Ramos (cell line): ENCODE data around the gene INSL4.

Experiments
- in situ Hi-C: fragments of 300-500 bp; cut with MboI; formaldehyde crosslinking; loops from one replicate; pipeline ENCODE4 v1.14.3; 2022; ENCODE audit warnings: low sequenced_read_pairs; ENCODE audit not compliant: unreplicated experiment

INSL4 gene

GRCh38 chr9:5231212-5231611, at the start of gene INSL4:
INSL4 (plus strand) TSS chr9:5231419; CDS start chr9:5231524, 105 bp downstream.
- in situ Hi-C loops = no loop called here

- in situ Hi-C loops = loop anchor here (5.0 to 10.0 kb wide), 3 partner anchors 243 to 430 kb away; no protein-coding TSS in a partner anchor
Observed at GRCh38 chr9:5184776-5185175, 46.4 kb upstream of the INSL4 start.

GRCh38 chr9:5185220-5185840, 45.9 kb upstream of the INSL4 start, which contains the start of gene INSL6:
INSL6 (minus strand) TSS chr9:5185639; CDS start chr9:5185602, 37 bp downstream.
- in situ Hi-C loops = loop anchor here (5.0 to 10.0 kb wide), 3 partner anchors 242 to 431 kb away; no protein-coding TSS in a partner anchor

GRCh38 chr9:5186416-5187169, 44.6 kb upstream of the INSL4 start:
- in situ Hi-C loops = loop anchor here (5.0 to 10.0 kb wide), 3 partner anchors 241 to 432 kb away; no protein-coding TSS in a partner anchor

GRCh38 chr9:5188060-5188984, 42.9 kb upstream of the INSL4 start:
- in situ Hi-C loops = loop anchor here (5.0 to 10.0 kb wide), 3 partner anchors 239 to 434 kb away; no protein-coding TSS in a partner anchor

- in situ Hi-C loops = no loop called here
Observed at GRCh38 chr9:5191985-5192384, 39.2 kb upstream of the INSL4 start.

GRCh38 chr9:5193345-5193744, 37.9 kb upstream of the INSL4 start:
- in situ Hi-C loops = no loop called here

GRCh38 chr9:5195463-5195862, 35.8 kb upstream of the INSL4 start:
- in situ Hi-C loops = no loop called here

- in situ Hi-C loops = no loop called here
Observed at GRCh38 chr9:5205071-5205470, 26.1 kb upstream of the INSL4 start.

- in situ Hi-C loops = no loop called here
Observed at GRCh38 chr9:5230554-5230953, 665 bp upstream of the INSL4 start.

GRCh38 chr9:5263351-5264218, 32.4 kb downstream of the INSL4 start:
- in situ Hi-C loops = no loop called here

- in situ Hi-C loops = no loop called here
Observed at GRCh38 chr9:5264219-5264595, 33.0 kb downstream of the INSL4 start.

- in situ Hi-C loops = no loop called here
Observed at GRCh38 chr9:5265939-5266338, 34.7 kb downstream of the INSL4 start.

- in situ Hi-C loops = no loop called here
Observed at GRCh38 chr9:5269249-5269715, 38.1 kb downstream of the INSL4 start.

- in situ Hi-C loops = no loop called here
Observed at GRCh38 chr9:5274770-5275169, 43.6 kb downstream of the INSL4 start.

- in situ Hi-C loops = no loop called here
Observed at GRCh38 chr9:5278486-5278885, 47.3 kb downstream of the INSL4 start.
